Dermis blood vessel endothelial cell (primary cell): ENCODE results near the gene MBTPS1. TPM values are rescaled to one million over a fixed set of nuclear protein-coding genes. Genes with fewer than 3 reads are reported as not detected.

ENCODE experiments used
- total RNA-seq: library from RNA; depleted of rRNA; stranded (reverse); fragments of >200 nt; gene quantifications from 2 replicates; pipeline ENCODE4 v1.2.3, GENCODE V29; 2014

Gene MBTPS1
- total RNA-seq, 1 donor from 2014 or later, result 120 TPM

Other genes with a start within 250 kb of the MBTPS1 start
- gene MLYCD, start 217.8 kb downstream of the MBTPS1 start, total RNA-seq, result 2.6 and 5.6 TPM in 2 replicates
- gene OSGIN1, start 163.7 kb downstream of the MBTPS1 start, total RNA-seq, result 0.68 and 1.4 TPM in 2 replicates
- gene NECAB2, start 148.7 kb downstream of the MBTPS1 start, total RNA-seq, result not detected in 2 replicates
- not detected in 2 replicates for gene SLC38A8, start 74.1 kb downstream of the MBTPS1 start, total RNA-seq
- 28.2 and 32.0 TPM in 2 replicates for gene HSDL1, start 28.2 kb upstream of the MBTPS1 start, total RNA-seq
- gene DNAAF1, start 28.4 kb upstream of the MBTPS1 start, total RNA-seq, result under 0.01 TPM in 1 of 2 replicates, not detected in the other
- gene TAF1C, start 70.1 kb upstream of the MBTPS1 start, total RNA-seq, result 16.8 and 24.2 TPM in 2 replicates
- gene ADAD2, start 74.2 kb upstream of the MBTPS1 start, total RNA-seq, result not detected in 2 replicates
- gene KCNG4, start 123.1 kb upstream of the MBTPS1 start, total RNA-seq, result not detected in 2 replicates
- gene WFDC1, start 177.9 kb upstream of the MBTPS1 start, total RNA-seq, result not detected in 2 replicates